Ishikawa (cell line): ENCODE measurements around the gene POLR1D.

Experiments
- CEBPB ChIP-seq: IDR thresholded peaks from 2 replicates; pipeline ENCODE4 v1.6.1; 2012
- CREB1 ChIP-seq: IDR thresholded peaks from 2 replicates; pipeline ENCODE4 v1.6.1; 2012; ENCODE audit warnings: low read depth
- EGR1 ChIP-seq: IDR thresholded peaks from 2 replicates; pipeline ENCODE4 v1.6.1; 2012
- EP300 ChIP-seq: IDR thresholded peaks from 2 replicates; pipeline ENCODE4 v1.6.1; 2012; ENCODE audit warnings: borderline replicate concordance
- FOXM1 ChIP-seq: IDR thresholded peaks from 2 replicates; pipeline ENCODE4 v1.6.1; 2012; ENCODE audit warnings: low read depth, borderline replicate concordance
- MAX ChIP-seq: IDR thresholded peaks from 2 replicates; pipeline ENCODE4 v1.6.1; 2012
- NFIC ChIP-seq: IDR thresholded peaks from 2 replicates; pipeline ENCODE4 v1.6.1; 2012
- RAD21 ChIP-seq: IDR thresholded peaks from 2 replicates; pipeline ENCODE4 v1.6.1; 2012; ENCODE audit warnings: low read depth
- REST ChIP-seq: IDR thresholded peaks from 2 replicates; pipeline ENCODE4 v1.6.1; 2012; ENCODE audit warnings: low read depth, mild to moderate bottlenecking
- TAF1 ChIP-seq: IDR thresholded peaks from 2 replicates; pipeline ENCODE4 v1.6.1; 2012; ENCODE audit warnings: low read depth, mild to moderate bottlenecking
- TCF12 ChIP-seq: IDR thresholded peaks from 2 replicates; pipeline ENCODE4 v1.6.1; 2012; ENCODE audit warnings: low read depth
- TEAD4 ChIP-seq: IDR thresholded peaks from 2 replicates; pipeline ENCODE4 v1.6.1; 2012
- USF1 ChIP-seq: IDR thresholded peaks from 2 replicates; pipeline ENCODE4 v1.6.1; 2012
- YY1 ChIP-seq: IDR thresholded peaks from 2 replicates; pipeline ENCODE4 v1.6.1; 2012; ENCODE audit warnings: low read depth
- ZBTB7A ChIP-seq: IDR thresholded peaks from 2 replicates; pipeline ENCODE4 v1.6.1; 2012; ENCODE audit warnings: low read depth

The POLR1D gene

GRCh38 chr13:27634231-27634630 is 12.5 kb downstream of the POLR1D start:
- no peak for TF ChIP-seq MAX
- TF ChIP-seq RAD21 = no peak
- TF ChIP-seq EGR1 = no peak

- TF ChIP-seq REST (no peak), USF1 (no peak), MAX (no peak), RAD21 (no peak), CEBPB (no peak), EGR1 (no peak), ZBTB7A (no peak), TCF12 (no peak), YY1 (no peak), TAF1 (no peak), EP300 (no peak), CREB1 (no peak), NFIC (no peak), FOXM1 (no peak)
These were observed 13.1 kb downstream of the POLR1D start for GRCh38 chr13:27634791-27635190.

DNA sequence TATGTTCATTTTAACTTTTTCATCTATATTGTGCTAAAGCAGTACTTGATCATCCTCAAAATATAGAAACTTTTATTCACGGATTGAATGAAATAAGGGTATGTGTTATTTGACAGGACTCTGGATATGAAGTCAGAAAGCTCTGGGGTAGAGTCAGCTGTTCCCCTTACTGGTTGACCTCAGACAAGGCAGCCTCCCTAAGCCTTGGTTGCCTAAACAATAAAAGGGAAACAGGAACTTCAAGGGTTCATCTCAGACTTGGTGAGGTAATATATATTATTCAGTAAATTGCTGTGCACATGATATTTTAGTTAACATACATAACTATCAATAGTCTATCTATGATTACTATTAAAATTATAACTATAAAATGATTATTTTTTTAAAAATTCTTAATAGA is 13.6 kb downstream of the POLR1D start:
- TF ChIP-seq CEBPB (no peak), REST (no peak), EP300 (no peak), EGR1 (no peak), TEAD4 (no peak), TAF1 (no peak), RAD21 (no peak), FOXM1 (no peak), TCF12 (no peak), ZBTB7A (no peak), CREB1 (no peak), YY1 (no peak), MAX (no peak), USF1 (no peak), NFIC (no peak)

DNA sequence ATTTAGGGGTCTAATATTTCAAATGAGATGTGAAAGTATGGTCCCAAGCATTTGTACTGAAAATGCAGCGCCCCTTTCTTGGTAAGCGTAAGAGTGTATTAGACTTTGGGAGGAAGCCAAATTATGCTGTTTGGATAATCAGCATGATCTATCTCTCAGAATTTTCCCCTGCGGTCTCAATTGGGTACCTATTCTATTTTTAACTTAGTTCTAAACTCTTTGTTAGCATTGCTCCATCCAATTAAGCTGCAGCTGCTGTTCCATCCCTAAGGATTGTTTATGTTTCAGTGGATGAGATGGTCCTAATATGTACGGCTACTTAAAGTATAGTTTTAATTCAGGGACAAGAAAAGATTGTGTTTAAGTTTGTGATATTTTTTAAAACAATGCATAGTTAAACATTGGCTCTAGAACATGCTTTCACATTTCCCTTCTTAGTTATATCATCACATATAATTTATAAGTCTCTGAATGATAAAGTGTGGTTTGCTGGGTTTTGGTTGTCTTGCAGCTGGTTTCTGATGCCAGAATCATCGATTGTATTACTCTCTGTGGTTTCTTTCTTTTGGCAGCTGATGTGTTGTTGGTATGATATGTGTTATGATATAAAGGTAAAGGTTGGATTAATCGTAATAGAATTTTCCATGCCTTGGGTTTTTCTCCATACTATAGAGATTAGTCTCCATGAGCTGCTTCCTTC is 15.0 kb downstream of the POLR1D start:
- TF ChIP-seq CEBPB (no peak), RAD21 (no peak), USF1 (no peak), CREB1 (no peak), NFIC (no peak), MAX (no peak), TCF12 (no peak), YY1 (no peak), EP300 (no peak), REST (no peak), TAF1 (no peak), ZBTB7A (no peak), EGR1 (no peak), TEAD4 (no peak), FOXM1 (no peak)
